Hepatocyte (in vitro differentiated cells): ENCODE results near the gene PDZRN4. TPM values are rescaled to one million over a fixed set of nuclear protein-coding genes. Genes with fewer than 3 reads are reported as not detected.

Experiments used
- DNase-seq: peaks from one replicate; pipeline ENCODE4 v3.0.0-alpha.2; 2016; ENCODE audit warnings: low spot score
- H2AFZ ChIP-seq: fragments of 200-600 bp; sonication (generic); 2 replicates; pipeline ENCODE4 v1.6.0; 2016; ENCODE audit warnings: antibody characterized with exemption, mild to moderate bottlenecking
- H3K27ac ChIP-seq: fragments of 200-600 bp; sonication (generic); 2 replicates; pipeline ENCODE4 v1.5.1; 2016; ENCODE audit warnings: mild to moderate bottlenecking
- H3K27me3 ChIP-seq: fragments of 200-600 bp; sonication (generic); 2 replicates; pipeline ENCODE4 v1.6.1; 2016
- H3K36me3 ChIP-seq: fragments of 200-600 bp; sonication (generic); replicated peaks from 2 replicates; pipeline ENCODE4 v1.5.1; 2016; ENCODE audit warnings: low read depth; ENCODE audit not compliant: insufficient read depth
- H3K4me1 ChIP-seq: fragments of 200-600 bp; sonication (generic); 2 replicates; pipeline ENCODE4 v1.5.1; 2016; ENCODE audit warnings: mild to moderate bottlenecking, moderate library complexity; ENCODE audit not compliant: insufficient read depth
- H3K4me2 ChIP-seq: fragments of 200-600 bp; sonication (generic); 2 replicates; pipeline ENCODE4 v1.6.0; 2016
- H3K4me3 ChIP-seq: fragments of 200-600 bp; sonication (generic); 2 replicates; pipeline ENCODE4 v1.5.1; 2016; ENCODE audit warnings: mild to moderate bottlenecking
- H3K79me2 ChIP-seq: fragments of 200-600 bp; sonication (generic); 2 replicates; pipeline ENCODE4 v1.6.0; 2017; ENCODE audit warnings: mild to moderate bottlenecking
- H3K9me2 ChIP-seq: fragments of 200-600 bp; sonication (generic); replicated peaks from 2 replicates; pipeline ENCODE4 v1.6.0; 2017; ENCODE audit warnings: mild to moderate bottlenecking; ENCODE audit not compliant: insufficient read depth
- H3K9me3 ChIP-seq: fragments of 200-600 bp; sonication (generic); 2 replicates; pipeline ENCODE4 v1.5.1; 2016; ENCODE audit warnings: low read depth, mild to moderate bottlenecking
- H4K20me1 ChIP-seq: fragments of 200-600 bp; sonication (generic); 2 replicates; pipeline ENCODE4 v1.6.0; 2016; ENCODE audit warnings: mild to moderate bottlenecking; ENCODE audit not compliant: insufficient read depth, poor library complexity, severe bottlenecking
- EZH2 ChIP-seq: fragments of 200-600 bp; sonication (generic); IDR thresholded peaks from 2 replicates; pipeline ENCODE4 v1.6.1; 2016; ENCODE audit warnings: antibody characterized with exemption, mild to moderate bottlenecking, borderline replicate concordance
- EZH2phosphoT487 ChIP-seq: fragments of 200-600 bp; sonication (generic); IDR thresholded peaks from one replicate; pipeline ENCODE4 v1.6.1; 2018; ENCODE audit warnings: antibody characterized with exemption, mild to moderate bottlenecking, low read depth, moderate library complexity; ENCODE audit not compliant: unreplicated experiment, severe bottlenecking
- WGBS: methylation state at CpG from one replicate; pipeline ENCODE4 v1.1.6; 2016; ENCODE audit warnings: low lambda C conversion rate; ENCODE audit errors: missing lambda C conversion rate; 5-methylcytosine and 5-hydroxymethylcytosine counted together
- polyA plus RNA-seq: library from polyadenylated mRNA; unstranded; fragments of >200 nt; fragmentation: Nextera tagmentation; extraction: Ambion mirVana; gene quantifications from 2 replicates; pipeline ENCODE4 v1.2.1, GENCODE V29; 2016
- total RNA-seq: library from RNA; depleted of rRNA; stranded (reverse); fragments of >200 nt; gene quantifications from 2 replicates; pipeline ENCODE4 v1.2.3, GENCODE V29; 2014
- TF ChIP-seq, protein P1 (sequence below): fragments of 200-600 bp; sonication (generic); IDR thresholded peaks from 2 replicates; pipeline ENCODE4 v1.5.1; 2016; ENCODE audit warnings: antibody characterized with exemption, mild to moderate bottlenecking; ENCODE audit not compliant: poor library complexity

The PDZRN4 gene
- total and polyA plus RNA-seq, 2 experiments from 2014 or later = 2.2 to 2.3 TPM

DNA sequence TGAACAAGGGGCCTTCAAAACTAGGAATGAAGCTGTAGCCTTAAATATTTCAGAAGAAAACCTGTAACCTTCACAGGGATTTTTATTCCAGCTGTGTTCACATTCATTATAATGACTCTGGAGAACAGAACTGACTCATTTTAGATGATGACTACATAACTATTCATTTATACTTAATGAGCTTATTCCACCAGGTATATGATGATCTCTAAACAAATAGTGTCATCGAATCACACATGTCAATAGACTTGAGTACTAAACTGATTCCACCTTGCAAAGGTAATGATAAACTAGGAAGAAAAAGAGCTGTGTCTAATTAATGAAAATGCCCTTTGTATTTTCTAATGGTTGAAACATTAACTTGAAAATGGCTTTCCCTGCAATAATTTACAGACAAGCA lies 433.2 kb downstream of the PDZRN4 start:
- TF ChIP-seq EZH2 (no peak), EZH2phosphoT487 (no peak)
- TF ChIP-seq, protein P1, sequence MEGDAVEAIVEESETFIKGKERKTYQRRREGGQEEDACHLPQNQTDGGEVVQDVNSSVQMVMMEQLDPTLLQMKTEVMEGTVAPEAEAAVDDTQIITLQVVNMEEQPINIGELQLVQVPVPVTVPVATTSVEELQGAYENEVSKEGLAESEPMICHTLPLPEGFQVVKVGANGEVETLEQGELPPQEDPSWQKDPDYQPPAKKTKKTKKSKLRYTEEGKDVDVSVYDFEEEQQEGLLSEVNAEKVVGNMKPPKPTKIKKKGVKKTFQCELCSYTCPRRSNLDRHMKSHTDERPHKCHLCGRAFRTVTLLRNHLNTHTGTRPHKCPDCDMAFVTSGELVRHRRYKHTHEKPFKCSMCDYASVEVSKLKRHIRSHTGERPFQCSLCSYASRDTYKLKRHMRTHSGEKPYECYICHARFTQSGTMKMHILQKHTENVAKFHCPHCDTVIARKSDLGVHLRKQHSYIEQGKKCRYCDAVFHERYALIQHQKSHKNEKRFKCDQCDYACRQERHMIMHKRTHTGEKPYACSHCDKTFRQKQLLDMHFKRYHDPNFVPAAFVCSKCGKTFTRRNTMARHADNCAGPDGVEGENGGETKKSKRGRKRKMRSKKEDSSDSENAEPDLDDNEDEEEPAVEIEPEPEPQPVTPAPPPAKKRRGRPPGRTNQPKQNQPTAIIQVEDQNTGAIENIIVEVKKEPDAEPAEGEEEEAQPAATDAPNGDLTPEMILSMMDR = no peak
- no peak for DNase-seq
- Histone ChIP-seq H3K4me3 (no peak overlapping the region), H3K36me3 (no peaks in the 10 kb centered on the region), H3K4me1 (no peaks in the 10 kb centered on the region), H3K9me2 (no peaks in the 10 kb centered on the region), H4K20me1 (no peaks in the 10 kb centered on the region), H3K79me2 (no peaks in the 10 kb centered on the region), H3K27me3 (no peaks in the 10 kb centered on the region), H2AFZ (no peak overlapping the region), H3K4me2 (peak overlapping the region; percentile 36), H3K27ac (peak overlapping the region; percentile 13), H3K9me3 (no peaks in the 10 kb centered on the region)
- WGBS = 68% methylated on average over 1 of the region's 1 CpG
